ENCODE measurements around the gene KCNAB1.

Gene KCNAB1

GRCh38 chr3:156519758-156520162, 399.4 kb downstream of the KCNAB1 start:
- Histone ChIP-seq H3K27me3 (ENCODE audit: insufficient read depth, low read length) (no peaks in the 10 kb centered on the region), H3K4me1 (ENCODE audit: insufficient read depth, low read length, severe bottlenecking) (no peaks in the 10 kb centered on the region)

GRCh38 chr3:156522673-156523072, 402.3 kb downstream of the KCNAB1 start:
- Histone ChIP-seq H3K36me3 (ENCODE audit: insufficient read depth, low read length) (no peaks in the 10 kb centered on the region), H3K4me1 (ENCODE audit: insufficient read depth, low read length, severe bottlenecking) (no peaks in the 10 kb centered on the region), H3F3A (ENCODE audit: insufficient read depth, low read length) (no peaks in the 10 kb centered on the region), H3K9me3 (ENCODE audit: low read length) (no peaks in the 10 kb centered on the region), H3K9me2 (ENCODE audit: low read depth, low read length) (no peaks in the 10 kb centered on the region), H2AFZ (ENCODE audit: low read length) (no peak overlapping the region), H4K20me1 (ENCODE audit: insufficient read depth, low read length) (no peaks in the 10 kb centered on the region), H3K79me2 (ENCODE audit: insufficient read depth, low read length) (no peaks in the 10 kb centered on the region), H3K27me3 (ENCODE audit: insufficient read depth, low read length) (no peaks in the 10 kb centered on the region), H3K27ac (ENCODE audit: low read depth, low read length, poor library complexity, severe bottlenecking) (no peak overlapping the region), H3K4me2 (ENCODE audit: low read length) (no peak overlapping the region), H3K4me3 (ENCODE audit: low read depth, low read length, poor library complexity, severe bottlenecking) (no peak overlapping the region), H3K9ac (ENCODE audit: low read length) (no peak overlapping the region)
- TF ChIP-seq, protein P1, sequence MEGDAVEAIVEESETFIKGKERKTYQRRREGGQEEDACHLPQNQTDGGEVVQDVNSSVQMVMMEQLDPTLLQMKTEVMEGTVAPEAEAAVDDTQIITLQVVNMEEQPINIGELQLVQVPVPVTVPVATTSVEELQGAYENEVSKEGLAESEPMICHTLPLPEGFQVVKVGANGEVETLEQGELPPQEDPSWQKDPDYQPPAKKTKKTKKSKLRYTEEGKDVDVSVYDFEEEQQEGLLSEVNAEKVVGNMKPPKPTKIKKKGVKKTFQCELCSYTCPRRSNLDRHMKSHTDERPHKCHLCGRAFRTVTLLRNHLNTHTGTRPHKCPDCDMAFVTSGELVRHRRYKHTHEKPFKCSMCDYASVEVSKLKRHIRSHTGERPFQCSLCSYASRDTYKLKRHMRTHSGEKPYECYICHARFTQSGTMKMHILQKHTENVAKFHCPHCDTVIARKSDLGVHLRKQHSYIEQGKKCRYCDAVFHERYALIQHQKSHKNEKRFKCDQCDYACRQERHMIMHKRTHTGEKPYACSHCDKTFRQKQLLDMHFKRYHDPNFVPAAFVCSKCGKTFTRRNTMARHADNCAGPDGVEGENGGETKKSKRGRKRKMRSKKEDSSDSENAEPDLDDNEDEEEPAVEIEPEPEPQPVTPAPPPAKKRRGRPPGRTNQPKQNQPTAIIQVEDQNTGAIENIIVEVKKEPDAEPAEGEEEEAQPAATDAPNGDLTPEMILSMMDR (IDR thresholded peaks at IDR 0.05; ENCODE audit: low read length), result no peak
- no peak for TF ChIP-seq EZH2 (IDR thresholded peaks at IDR 0.05; ENCODE audit: borderline replicate concordance, low read length)

More at GRCh38 chr3:156519758-156520162, 399.4 kb downstream of the KCNAB1 start:
- H3F3A ChIP-seq (ENCODE audit: insufficient read depth, low read length), result no peaks in the 10 kb centered on the region
- H2AFZ ChIP-seq (ENCODE audit: low read length), result no peak overlapping the region
- H3K9ac ChIP-seq (ENCODE audit: low read length), result no peak overlapping the region
- no peaks in the 10 kb centered on the region for H3K36me3 ChIP-seq (ENCODE audit: insufficient read depth, low read length)
- no peaks in the 10 kb centered on the region for H3K79me2 ChIP-seq (ENCODE audit: insufficient read depth, low read length)
- no peak overlapping the region for H3K27ac ChIP-seq (ENCODE audit: low read depth, low read length, poor library complexity, severe bottlenecking)
- no peak overlapping the region for H3K4me3 ChIP-seq (ENCODE audit: low read depth, low read length, poor library complexity, severe bottlenecking)
- H3K9me2 ChIP-seq (ENCODE audit: low read depth, low read length), result no peaks in the 10 kb centered on the region
- TF ChIP-seq, protein P1 (IDR thresholded peaks at IDR 0.05; ENCODE audit: low read length), result no peak
- TF ChIP-seq EZH2 (IDR thresholded peaks at IDR 0.05; ENCODE audit: borderline replicate concordance, low read length), result no peak
- H4K20me1 ChIP-seq (ENCODE audit: insufficient read depth, low read length), result no peaks in the 10 kb centered on the region
- H3K9me3 ChIP-seq (ENCODE audit: low read length), result no peaks in the 10 kb centered on the region
- no peak overlapping the region for H3K4me2 ChIP-seq (ENCODE audit: low read length)

DNA sequence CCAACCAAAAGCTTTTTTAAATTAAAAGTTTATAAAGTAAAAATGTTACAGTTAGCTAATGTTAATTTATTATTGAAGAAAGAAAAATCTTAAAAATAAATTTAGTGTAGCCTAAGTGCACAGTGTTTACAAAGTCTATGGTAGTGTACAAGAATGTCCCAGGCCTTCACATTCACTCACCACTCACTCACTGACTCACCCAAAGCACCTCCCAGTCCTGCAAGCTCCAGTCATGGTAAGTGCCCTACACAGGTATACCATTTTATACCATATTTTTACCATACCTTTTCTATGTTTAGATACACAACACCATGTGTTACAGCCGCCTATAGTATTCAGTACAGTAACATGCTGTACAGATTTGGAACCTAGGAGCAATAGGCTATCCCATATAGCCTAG, 405.4 kb downstream of the KCNAB1 start:
- no peak overlapping the region for H3K4me2 ChIP-seq (ENCODE audit: low read length)

More for the DNA sequence above, 405.4 kb downstream of the KCNAB1 start:
- Histone ChIP-seq H3K9ac (ENCODE audit: low read length) (no peak overlapping the region), H3K27me3 (ENCODE audit: insufficient read depth, low read length) (no peaks in the 10 kb centered on the region), H2AFZ (ENCODE audit: low read length) (no peak overlapping the region), H3K9me2 (ENCODE audit: low read depth, low read length) (no peaks in the 10 kb centered on the region), H3K9me3 (ENCODE audit: low read length) (no peaks in the 10 kb centered on the region), H3K79me2 (ENCODE audit: insufficient read depth, low read length) (no peaks in the 10 kb centered on the region), H3F3A (ENCODE audit: insufficient read depth, low read length) (no peaks in the 10 kb centered on the region), H3K36me3 (ENCODE audit: insufficient read depth, low read length) (no peaks in the 10 kb centered on the region), H4K20me1 (ENCODE audit: insufficient read depth, low read length) (no peaks in the 10 kb centered on the region), H3K4me3 (ENCODE audit: low read depth, low read length, poor library complexity, severe bottlenecking) (no peak overlapping the region), H3K27ac (ENCODE audit: low read depth, low read length, poor library complexity, severe bottlenecking) (no peak overlapping the region), H3K4me1 (ENCODE audit: insufficient read depth, low read length, severe bottlenecking) (no peaks in the 10 kb centered on the region)
- TF ChIP-seq EZH2 (IDR thresholded peaks at IDR 0.05; ENCODE audit: borderline replicate concordance, low read length), result no peak
- TF ChIP-seq, protein P1 (IDR thresholded peaks at IDR 0.05; ENCODE audit: low read length), result no peak
